Measurements from ENCODE around the gene ODR4.
"Not testable (repeated sequence)": the region's sequence is repeated elsewhere in the genome, so short reads cannot be mapped to it uniquely, and the experiment has no call there.

The ODR4 gene

DNA sequence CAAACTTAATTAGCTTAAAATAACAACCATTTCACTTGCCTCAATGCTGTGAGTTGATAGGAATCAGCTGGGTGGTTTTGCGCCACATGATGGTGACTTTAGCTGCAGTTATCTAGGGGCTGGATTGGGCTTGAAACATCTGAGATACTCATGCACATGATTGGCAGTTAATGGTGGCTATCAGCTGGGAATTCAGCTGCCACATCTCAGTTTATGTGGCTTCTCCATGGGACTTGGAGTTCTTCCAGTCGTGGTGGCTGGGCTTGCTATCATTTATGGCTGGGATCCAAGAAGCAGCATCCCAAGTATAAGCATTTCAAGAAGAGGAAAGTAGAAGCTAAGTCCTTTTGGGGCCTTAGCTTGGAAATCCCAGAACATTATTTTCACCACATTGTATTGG lies 48.9 kb downstream of the ODR4 start:
- no peak for DNase-seq

DNA sequence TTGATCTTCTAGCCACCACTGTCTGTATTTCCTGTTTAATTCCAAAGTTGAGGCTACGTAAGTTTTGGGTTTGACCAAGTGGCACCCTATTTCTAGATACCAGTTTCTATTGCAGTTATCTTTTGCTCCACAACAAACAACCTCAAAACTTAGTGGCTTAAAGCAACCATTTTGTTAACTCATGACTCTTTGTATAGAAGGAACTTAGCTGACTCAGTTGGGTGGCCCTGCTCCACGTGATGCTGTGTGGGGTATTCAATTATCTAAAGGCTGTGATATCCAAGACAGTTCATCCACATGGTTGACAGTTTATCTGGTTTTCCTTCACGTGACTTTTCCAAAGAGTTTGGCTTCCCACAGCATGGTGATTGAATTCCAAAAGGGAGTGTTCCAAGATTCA lies 50.5 kb downstream of the ODR4 start:
- no peak for DNase-seq

DNA sequence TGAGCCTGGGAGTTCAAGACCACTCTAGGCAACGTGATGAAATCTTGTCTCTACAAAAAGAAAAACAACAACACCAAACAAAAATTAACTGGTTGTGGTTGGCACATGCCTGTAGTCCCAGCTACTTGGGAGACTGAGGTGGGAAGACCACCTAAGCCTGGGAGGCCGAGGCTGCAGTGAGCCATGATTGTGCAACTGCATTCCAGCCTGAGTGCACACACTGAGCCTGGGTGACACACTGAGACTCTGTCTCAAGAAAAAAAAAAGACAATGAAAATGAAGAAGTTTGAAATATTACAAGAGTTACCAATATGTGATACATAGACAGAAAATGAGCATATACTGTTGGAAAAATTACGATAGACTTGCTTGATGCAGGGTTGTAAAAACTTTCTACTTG lies 53.4 kb downstream of the ODR4 start:
- DNase-seq = no peak

- DNase-seq = no peak
Measured at GRCh38 chr1:186435336-186435735, 59.7 kb downstream of the ODR4 start.

DNA sequence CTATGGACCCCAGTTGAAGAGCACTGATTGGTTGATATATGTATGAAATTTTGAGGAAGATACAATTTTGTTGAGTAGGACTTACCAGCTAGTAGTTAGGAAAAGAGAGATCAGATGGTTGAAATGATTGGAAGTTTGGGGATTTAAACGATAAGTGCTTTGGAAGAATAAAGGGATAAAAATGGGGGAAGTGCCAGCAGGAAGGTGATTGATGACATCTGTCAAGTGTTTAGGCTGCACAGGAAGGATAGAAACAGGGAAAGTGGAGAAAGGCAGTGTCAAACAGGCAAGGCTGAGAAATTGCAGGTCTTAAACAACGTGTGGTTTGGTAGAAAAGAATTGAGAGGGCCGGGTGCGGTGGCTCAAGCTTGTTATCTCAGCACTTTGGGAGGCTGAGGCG lies 62.9 kb downstream of the ODR4 start:
- no peak for DNase-seq

GRCh38 chr1:186440584-186440983 lies 64.9 kb downstream of the ODR4 start:
- DNase-seq = no peak

DNA sequence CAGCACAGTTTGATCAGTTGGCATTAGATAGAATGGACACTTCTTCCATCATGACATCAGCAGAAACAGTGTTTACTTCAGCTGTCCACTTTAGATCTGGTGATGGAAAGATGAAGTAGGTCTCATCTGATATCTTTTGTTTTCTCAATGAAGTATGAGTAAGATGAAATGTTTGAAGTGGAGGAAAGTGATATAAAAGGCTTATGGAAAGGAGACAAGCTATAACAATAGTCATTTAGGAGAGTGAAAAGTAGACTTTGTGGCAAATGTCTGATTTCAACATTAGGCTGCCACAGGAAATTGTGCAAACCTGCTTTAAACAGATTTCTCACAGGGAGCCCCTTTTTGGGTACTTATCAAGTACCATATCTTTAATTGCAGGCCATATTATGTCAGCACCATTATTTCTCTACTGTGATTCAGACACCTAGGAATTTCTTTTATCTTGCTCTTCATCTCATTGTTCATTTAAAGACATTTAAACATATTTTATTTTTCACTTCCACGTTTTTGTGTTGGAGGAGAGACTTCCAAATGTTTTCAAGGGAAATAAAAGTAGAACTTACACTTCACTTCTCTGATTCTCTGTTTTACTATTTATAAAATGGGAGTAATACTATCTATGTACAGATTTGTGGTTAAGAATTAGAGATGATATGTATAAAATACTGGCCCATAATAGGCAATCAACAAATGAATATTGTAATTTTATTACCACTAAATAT lies 67.2 kb downstream of the ODR4 start:
- DNase-seq = no peak

- DNase-seq = no peak
Measured at GRCh38 chr1:186443638-186444037, 68.0 kb downstream of the ODR4 start.

DNA sequence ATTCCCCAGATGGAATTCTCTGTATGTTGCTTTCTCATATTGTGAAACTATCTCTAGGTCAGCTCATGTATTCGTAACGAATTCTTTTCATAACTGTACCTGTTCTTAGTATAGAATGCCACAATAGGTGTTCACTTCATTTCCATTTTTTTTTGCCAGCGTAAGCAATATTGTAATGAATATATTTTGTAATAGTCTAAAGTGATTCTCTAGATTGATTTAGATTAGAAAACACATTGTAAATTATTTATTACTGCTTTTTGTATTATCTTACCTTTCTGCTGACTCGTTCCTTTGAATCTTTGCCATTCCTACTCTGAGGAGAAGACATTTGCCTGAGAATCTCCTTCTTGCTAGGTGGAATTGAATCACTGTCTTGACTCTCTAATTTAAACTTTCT lies 70.5 kb downstream of the ODR4 start:
- DNase-seq = no peak

GRCh38 chr1:186454981-186455380 lies 79.3 kb downstream of the ODR4 start:
- no peak for DNase-seq

DNA sequence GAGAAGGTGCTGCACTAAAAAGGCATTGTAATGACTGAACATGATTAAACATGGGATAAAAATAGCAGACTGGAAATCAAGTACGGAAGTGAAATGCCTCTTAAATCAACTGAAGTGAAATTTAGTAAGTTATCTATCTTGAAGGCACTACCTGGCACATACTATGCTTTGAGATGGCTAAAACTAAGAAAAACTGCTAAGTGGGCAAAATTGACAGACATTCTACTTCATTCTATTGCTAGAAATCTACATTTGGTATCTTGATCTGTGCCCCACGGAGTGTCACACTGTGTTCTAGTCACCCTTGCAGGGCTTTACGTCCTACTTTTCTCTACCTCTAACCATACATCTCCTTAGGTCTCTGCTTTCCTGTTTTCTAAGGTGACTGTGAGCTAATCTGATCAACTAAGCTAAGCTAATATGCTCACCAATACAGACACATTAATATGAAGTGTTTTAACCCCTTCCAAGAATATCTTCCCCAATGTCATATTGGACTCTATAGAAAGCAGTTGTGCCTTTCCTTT lies 81.2 kb downstream of the ODR4 start:
- DNase-seq = no peak

GRCh38 chr1:186459161-186459560 lies 83.5 kb downstream of the ODR4 start:
- DNase-seq = not testable (repeated sequence)

- no peak for DNase-seq
Measured at GRCh38 chr1:186461014-186461413, 85.4 kb downstream of the ODR4 start, which contains the start of gene PDC. TSS of gene PDC (minus strand) at chr1:186461114. CDS start at chr1:186449459, 11,655 bp downstream.

GRCh38 chr1:186463511-186463910 lies 87.9 kb downstream of the ODR4 start:
- no peak for DNase-seq

DNA sequence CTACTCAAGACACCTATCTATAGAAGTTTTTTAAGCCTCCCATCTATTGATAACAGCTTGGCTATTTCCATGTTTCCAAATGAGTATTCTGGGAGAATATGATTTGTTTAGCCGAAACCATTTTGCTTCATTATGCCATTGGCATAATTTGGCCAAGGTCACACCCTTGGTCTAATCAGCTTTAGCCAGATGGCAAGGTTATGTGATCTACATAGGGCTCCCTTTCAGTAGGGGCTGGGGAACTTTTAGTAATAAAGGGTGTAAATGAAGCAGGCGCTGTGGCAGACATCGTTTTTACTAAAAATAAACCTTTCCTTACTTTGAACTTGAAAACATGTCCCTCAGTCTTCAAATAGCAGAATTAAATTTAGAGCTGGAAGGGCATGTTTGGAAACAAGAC lies 88.3 kb downstream of the ODR4 start:
- no peak for DNase-seq

DNA sequence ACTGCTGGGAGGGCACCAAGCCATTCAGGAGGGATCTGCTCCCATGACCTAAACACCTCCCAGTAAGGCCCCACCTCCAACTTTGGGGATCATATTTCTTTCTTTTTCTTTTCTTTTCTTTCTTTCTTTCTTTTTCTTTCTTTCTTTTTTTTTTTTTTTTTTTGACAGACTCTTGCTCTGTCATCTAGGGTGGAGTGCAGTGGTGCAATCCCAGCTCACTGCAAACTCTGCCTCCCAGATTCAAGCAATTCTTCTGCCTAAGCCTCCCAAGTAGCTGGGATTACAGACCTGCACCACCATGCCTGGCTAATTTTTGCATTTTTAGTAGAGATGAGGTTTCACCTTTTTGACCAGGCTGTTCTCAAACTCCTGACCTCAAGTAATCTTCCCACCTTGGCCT lies 89.9 kb downstream of the ODR4 start:
- not testable (repeated sequence) for DNase-seq

- DNase-seq = no peak
Measured at GRCh38 chr1:186465946-186466345, 90.3 kb downstream of the ODR4 start.

Data from CD4-positive, alpha-beta T cell treated with Interleukin-10 for 1 hour (primary cell).